HepG2 (cell line): ENCODE results near the gene MIGA2. TPM values are rescaled to one million over a fixed set of nuclear protein-coding genes. Genes with fewer than 3 reads are reported as not detected.

Experiments used
- FOXK1 ChIP-seq: sonication (generic); formaldehyde crosslinking; IDR thresholded peaks from 2 replicates; pipeline ENCODE4 v1.4.0; 2020; ENCODE audit warnings: low read depth, missing genetic modification reagents, borderline replicate concordance
- GABPB1 ChIP-seq: IDR thresholded peaks from 2 replicates; pipeline ENCODE4 v1.6.1; 2016; ENCODE audit warnings: mild to moderate bottlenecking, missing genetic modification reagents, moderate library complexity, missing compliant biosample characterization
- GFI1 ChIP-seq: sonication (generic); formaldehyde crosslinking; IDR thresholded peaks from 2 replicates; pipeline ENCODE4 v1.5.0; 2020; ENCODE audit warnings: missing genetic modification reagents, mild to moderate bottlenecking, borderline replicate concordance
- HOXA3 ChIP-seq: sonication (generic); formaldehyde crosslinking; IDR thresholded peaks from 2 replicates; pipeline ENCODE4 v1.5.0; 2020; ENCODE audit warnings: missing genetic modification reagents
- HOXA7 ChIP-seq: sonication (generic); formaldehyde crosslinking; IDR thresholded peaks from 2 replicates; pipeline ENCODE4 v1.8.1; 2022; ENCODE audit warnings: mild to moderate bottlenecking, missing genetic modification reagents, moderate library complexity
- MXD4 ChIP-seq: IDR thresholded peaks from 2 replicates; pipeline ENCODE4 v1.6.1; 2016; ENCODE audit warnings: mild to moderate bottlenecking, missing biosample characterization, missing genetic modification reagents
- PCBP1 ChIP-seq: fragments of 200-400 bp; formaldehyde crosslinking; IDR thresholded peaks from 2 replicates; pipeline ENCODE4 v1.6.1; 2017; ENCODE audit warnings: mild to moderate bottlenecking, low read depth, low read length, borderline replicate concordance
- PHF20 ChIP-seq: sonication (generic); formaldehyde crosslinking; IDR thresholded peaks from 2 replicates; pipeline ENCODE4 v1.5.0; 2020; ENCODE audit warnings: mild to moderate bottlenecking, missing genetic modification reagents
- RAD21 ChIP-seq: fragments of 450-650 bp; formaldehyde crosslinking; IDR thresholded peaks from 2 replicates; pipeline ENCODE4 v1.5.0; 2020; ENCODE audit warnings: mild to moderate bottlenecking
- SRY ChIP-seq: sonication (generic); formaldehyde crosslinking; IDR thresholded peaks from 2 replicates; pipeline ENCODE4 v1.8.0; 2022; ENCODE audit warnings: mild to moderate bottlenecking, missing genetic modification reagents
- ZEB1 ChIP-seq: IDR thresholded peaks from 2 replicates; pipeline ENCODE4 v1.6.1; 2012; ENCODE audit warnings: mild to moderate bottlenecking, low read depth, inconsistent platforms; ENCODE audit not compliant: insufficient replicate concordance
- ZNF598 ChIP-seq: sonication (generic); formaldehyde crosslinking; IDR thresholded peaks from 2 replicates; pipeline ENCODE4 v1.5.1; 2020; ENCODE audit warnings: mild to moderate bottlenecking, missing genetic modification reagents, borderline replicate concordance
- ZNF672 ChIP-seq: sonication (generic); formaldehyde crosslinking; IDR thresholded peaks from 2 replicates; pipeline ENCODE4 v1.8.1; 2022; ENCODE audit warnings: missing genetic modification reagents
- polyA plus RNA-seq, 8 experiments: library from polyadenylated mRNA; depleted of rRNA in 3 of 8; stranded (reverse) in 7 of 8; unstranded in 1 of 8; fragments of >200 nt; fragmentation: Illumina TruSeq in 4 of 8; extraction: Trizol in 4 of 8; gene quantifications; 2 replicates each; pipeline versions ENCODE4 v1.2.1 to v1.2.3, GENCODE V29; 2011 to 2016; ENCODE audit warnings: low read depth in 4 of 8, missing spikeins in 1 of 8, mixed read lengths in 1 of 8; ENCODE audit not compliant: insufficient read depth in 1 of 8
- total RNA-seq, 5 experiments: library from RNA; depleted of rRNA; stranded (reverse); fragments of >200 nt; fragmentation: Illumina TruSeq; extraction: Trizol; gene quantifications; 2 replicates each; pipeline ENCODE4 v1.2.3, GENCODE V29; 2016; ENCODE audit warnings: low read depth in 1 of 5
- TF ChIP-seq, protein P1 (sequence below): IDR thresholded peaks from 2 replicates; pipeline ENCODE4 v1.6.1; 2012; ENCODE audit warnings: low read length, improper control_type of control experiment
- TF ChIP-seq, protein P2 (sequence below): sonication (generic); formaldehyde crosslinking; IDR thresholded peaks from 2 replicates; pipeline ENCODE4 v1.4.0; 2020; ENCODE audit warnings: missing genetic modification reagents
- TF ChIP-seq, protein P3 (sequence below): IDR thresholded peaks from 2 replicates; pipeline ENCODE4 v1.6.1; 2012; ENCODE audit warnings: inconsistent platforms
- TF ChIP-seq, protein P4 (sequence below): IDR thresholded peaks from 2 replicates; pipeline ENCODE4 v1.6.1; 2016; ENCODE audit warnings: mild to moderate bottlenecking
- TF ChIP-seq, protein P5 (sequence below): sonication (generic); formaldehyde crosslinking; conservative IDR thresholded peaks from 2 replicates; pipeline ENCODE4 v1.5.0; 2020; ENCODE audit warnings: missing genetic modification reagents

The MIGA2 gene
- total and polyA plus RNA-seq, 2 of the 13 experiments (the other 11 are each of a cell fraction or from before 2014, with no cell fraction given) = 10.8 to 17.1 TPM

DNA sequence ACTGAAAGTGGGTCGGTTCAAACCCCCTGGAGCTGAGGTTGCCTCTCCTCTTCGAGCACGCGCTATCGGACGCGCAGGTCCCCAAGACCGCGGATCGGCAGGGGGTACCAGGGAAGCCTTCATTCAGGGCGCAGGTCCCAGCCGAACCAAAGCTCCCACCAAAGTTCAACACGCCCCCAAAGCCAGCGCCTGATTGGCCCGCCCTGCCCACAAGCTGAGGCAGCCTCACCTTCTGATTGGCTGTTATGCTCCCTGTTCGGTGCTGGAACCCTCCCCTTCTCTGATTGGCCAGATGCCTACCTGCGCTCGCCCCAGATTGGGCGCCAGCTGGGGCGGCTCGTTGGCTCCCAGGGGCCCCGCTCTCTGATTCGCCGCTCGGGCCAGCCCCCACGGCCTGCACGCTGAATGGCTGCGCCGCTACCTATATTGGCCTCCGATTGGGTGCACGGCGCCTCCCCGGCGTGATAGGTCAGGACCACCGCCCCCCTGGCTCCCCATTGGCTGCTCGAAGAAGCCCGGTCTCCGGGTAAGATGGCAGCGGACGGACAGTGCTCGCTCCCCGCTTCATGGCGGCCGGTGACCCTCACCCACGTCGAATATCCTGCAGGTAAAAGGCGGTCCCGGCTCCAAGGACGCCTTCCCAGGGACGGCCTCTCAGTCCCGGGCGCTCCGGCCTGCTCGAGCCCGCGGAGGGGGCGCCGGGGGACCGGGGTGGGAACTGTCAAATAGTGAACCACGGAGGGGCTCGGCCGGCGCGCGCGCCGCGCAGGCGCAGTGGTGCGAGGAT, 44.4 kb downstream of the MIGA2 start, which contains the start of gene DOLPP1 (continued):
- TF ChIP-seq, protein P1, sequence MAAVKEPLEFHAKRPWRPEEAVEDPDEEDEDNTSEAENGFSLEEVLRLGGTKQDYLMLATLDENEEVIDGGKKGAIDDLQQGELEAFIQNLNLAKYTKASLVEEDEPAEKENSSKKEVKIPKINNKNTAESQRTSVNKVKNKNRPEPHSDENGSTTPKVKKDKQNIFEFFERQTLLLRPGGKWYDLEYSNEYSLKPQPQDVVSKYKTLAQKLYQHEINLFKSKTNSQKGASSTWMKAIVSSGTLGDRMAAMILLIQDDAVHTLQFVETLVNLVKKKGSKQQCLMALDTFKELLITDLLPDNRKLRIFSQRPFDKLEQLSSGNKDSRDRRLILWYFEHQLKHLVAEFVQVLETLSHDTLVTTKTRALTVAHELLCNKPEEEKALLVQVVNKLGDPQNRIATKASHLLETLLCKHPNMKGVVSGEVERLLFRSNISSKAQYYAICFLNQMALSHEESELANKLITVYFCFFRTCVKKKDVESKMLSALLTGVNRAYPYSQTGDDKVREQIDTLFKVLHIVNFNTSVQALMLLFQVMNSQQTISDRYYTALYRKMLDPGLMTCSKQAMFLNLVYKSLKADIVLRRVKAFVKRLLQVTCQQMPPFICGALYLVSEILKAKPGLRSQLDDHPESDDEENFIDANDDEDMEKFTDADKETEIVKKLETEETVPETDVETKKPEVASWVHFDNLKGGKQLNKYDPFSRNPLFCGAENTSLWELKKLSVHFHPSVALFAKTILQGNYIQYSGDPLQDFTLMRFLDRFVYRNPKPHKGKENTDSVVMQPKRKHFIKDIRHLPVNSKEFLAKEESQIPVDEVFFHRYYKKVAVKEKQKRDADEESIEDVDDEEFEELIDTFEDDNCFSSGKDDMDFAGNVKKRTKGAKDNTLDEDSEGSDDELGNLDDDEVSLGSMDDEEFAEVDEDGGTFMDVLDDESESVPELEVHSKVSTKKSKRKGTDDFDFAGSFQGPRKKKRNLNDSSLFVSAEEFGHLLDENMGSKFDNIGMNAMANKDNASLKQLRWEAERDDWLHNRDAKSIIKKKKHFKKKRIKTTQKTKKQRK = peak; percentile 34; the same call in 1 of the 2 replicates
- TF ChIP-seq ZNF598 (CRISPR knock-in tag) (no peak), GFI1 (CRISPR knock-in tag) (no peak), ZEB1 (peak; percentile 86), SRY (CRISPR knock-in tag) (no peak), FOXK1 (CRISPR knock-in tag) (0 out of 2 replicates have a peak, but pooled peaks have one; percentile 14), PCBP1 (peak; percentile 90), HOXA7 (CRISPR knock-in tag) (no peak), HOXA3 (CRISPR knock-in tag) (peak; percentile 82), ZNF672 (CRISPR knock-in tag) (no peak), GABPB1 (CRISPR knock-in tag) (peak; percentile 71; the same call in 1 of the 2 replicates), MXD4 (CRISPR knock-in tag) (peak; percentile 70), PHF20 (peak; percentile 82), RAD21 (0 out of 2 replicates have a peak, but pooled peaks have one; percentile 30)
- TF ChIP-seq, protein P2, sequence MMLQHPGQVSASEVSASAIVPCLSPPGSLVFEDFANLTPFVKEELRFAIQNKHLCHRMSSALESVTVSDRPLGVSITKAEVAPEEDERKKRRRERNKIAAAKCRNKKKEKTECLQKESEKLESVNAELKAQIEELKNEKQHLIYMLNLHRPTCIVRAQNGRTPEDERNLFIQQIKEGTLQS (CRISPR knock-in tag) = no peak
- TF ChIP-seq, protein P3, sequence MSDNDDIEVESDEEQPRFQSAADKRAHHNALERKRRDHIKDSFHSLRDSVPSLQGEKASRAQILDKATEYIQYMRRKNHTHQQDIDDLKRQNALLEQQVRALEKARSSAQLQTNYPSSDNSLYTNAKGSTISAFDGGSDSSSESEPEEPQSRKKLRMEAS = peak; percentile 73
- TF ChIP-seq, protein P4, sequence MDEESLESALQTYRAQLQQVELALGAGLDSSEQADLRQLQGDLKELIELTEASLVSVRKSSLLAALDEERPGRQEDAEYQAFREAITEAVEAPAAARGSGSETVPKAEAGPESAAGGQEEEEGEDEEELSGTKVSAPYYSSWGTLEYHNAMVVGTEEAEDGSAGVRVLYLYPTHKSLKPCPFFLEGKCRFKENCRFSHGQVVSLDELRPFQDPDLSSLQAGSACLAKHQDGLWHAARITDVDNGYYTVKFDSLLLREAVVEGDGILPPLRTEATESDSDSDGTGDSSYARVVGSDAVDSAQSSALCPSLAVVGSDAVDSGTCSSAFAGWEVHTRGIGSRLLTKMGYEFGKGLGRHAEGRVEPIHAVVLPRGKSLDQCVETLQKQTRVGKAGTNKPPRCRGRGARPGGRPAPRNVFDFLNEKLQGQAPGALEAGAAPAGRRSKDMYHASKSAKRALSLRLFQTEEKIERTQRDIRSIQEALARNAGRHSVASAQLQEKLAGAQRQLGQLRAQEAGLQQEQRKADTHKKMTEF (CRISPR knock-in tag) = peak; percentile 63
- TF ChIP-seq, protein P5, sequence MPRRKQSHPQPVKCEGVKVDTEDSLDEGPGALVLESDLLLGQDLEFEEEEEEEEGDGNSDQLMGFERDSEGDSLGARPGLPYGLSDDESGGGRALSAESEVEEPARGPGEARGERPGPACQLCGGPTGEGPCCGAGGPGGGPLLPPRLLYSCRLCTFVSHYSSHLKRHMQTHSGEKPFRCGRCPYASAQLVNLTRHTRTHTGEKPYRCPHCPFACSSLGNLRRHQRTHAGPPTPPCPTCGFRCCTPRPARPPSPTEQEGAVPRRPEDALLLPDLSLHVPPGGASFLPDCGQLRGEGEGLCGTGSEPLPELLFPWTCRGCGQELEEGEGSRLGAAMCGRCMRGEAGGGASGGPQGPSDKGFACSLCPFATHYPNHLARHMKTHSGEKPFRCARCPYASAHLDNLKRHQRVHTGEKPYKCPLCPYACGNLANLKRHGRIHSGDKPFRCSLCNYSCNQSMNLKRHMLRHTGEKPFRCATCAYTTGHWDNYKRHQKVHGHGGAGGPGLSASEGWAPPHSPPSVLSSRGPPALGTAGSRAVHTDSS (CRISPR knock-in tag) = no peak
